Ishikawa (cell line): ENCODE measurements around the gene TTC27.

Experiments
- EP300 ChIP-seq: IDR thresholded peaks from 2 replicates; pipeline ENCODE4 v1.6.1; 2012; ENCODE audit warnings: borderline replicate concordance
- TAF1 ChIP-seq: IDR thresholded peaks from 2 replicates; pipeline ENCODE4 v1.6.1; 2012; ENCODE audit warnings: low read depth, mild to moderate bottlenecking
- TEAD4 ChIP-seq: IDR thresholded peaks from 2 replicates; pipeline ENCODE4 v1.6.1; 2012
- ZBTB7A ChIP-seq: IDR thresholded peaks from 2 replicates; pipeline ENCODE4 v1.6.1; 2012; ENCODE audit warnings: low read depth
- TF ChIP-seq, protein P1 (sequence below): IDR thresholded peaks from 2 replicates; pipeline ENCODE4 v1.6.1; 2012; ENCODE audit warnings: low read depth, mild to moderate bottlenecking

DNA sequence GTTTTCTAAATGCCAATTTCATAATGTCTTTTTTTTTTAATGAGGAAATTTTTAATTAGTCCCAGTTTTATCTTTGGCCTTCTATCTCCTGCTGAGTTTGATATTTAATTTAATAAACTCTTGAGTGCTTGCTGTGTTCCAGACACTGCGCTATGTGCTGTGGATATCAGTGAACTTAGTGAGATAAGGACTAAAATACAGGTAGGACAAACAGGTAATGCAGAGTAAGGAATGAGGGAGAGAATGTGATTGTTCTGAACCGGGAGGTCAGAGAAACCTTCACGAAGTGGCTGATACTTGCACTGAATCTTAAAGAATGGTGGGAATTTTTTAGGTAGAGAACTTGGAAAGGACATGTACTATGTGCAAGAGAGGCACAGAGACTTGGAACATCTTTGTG lies 28.2 kb downstream of the TTC27 start:
- TF ChIP-seq, protein P1, sequence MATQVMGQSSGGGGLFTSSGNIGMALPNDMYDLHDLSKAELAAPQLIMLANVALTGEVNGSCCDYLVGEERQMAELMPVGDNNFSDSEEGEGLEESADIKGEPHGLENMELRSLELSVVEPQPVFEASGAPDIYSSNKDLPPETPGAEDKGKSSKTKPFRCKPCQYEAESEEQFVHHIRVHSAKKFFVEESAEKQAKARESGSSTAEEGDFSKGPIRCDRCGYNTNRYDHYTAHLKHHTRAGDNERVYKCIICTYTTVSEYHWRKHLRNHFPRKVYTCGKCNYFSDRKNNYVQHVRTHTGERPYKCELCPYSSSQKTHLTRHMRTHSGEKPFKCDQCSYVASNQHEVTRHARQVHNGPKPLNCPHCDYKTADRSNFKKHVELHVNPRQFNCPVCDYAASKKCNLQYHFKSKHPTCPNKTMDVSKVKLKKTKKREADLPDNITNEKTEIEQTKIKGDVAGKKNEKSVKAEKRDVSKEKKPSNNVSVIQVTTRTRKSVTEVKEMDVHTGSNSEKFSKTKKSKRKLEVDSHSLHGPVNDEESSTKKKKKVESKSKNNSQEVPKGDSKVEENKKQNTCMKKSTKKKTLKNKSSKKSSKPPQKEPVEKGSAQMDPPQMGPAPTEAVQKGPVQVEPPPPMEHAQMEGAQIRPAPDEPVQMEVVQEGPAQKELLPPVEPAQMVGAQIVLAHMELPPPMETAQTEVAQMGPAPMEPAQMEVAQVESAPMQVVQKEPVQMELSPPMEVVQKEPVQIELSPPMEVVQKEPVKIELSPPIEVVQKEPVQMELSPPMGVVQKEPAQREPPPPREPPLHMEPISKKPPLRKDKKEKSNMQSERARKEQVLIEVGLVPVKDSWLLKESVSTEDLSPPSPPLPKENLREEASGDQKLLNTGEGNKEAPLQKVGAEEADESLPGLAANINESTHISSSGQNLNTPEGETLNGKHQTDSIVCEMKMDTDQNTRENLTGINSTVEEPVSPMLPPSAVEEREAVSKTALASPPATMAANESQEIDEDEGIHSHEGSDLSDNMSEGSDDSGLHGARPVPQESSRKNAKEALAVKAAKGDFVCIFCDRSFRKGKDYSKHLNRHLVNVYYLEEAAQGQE: no peak
- TF ChIP-seq TEAD4 (no peak), ZBTB7A (no peak), EP300 (no peak), TAF1 (no peak)
